Bronchial epithelial cell (primary cell): ENCODE results near the gene NME7. TPM values are rescaled to one million over a fixed set of nuclear protein-coding genes. Genes with fewer than 3 reads are reported as not detected.

Experiments used
- DNase-seq: peaks from one replicate; pipeline ENCODE4 v3.0.0-alpha.2; 2010; ENCODE audit warnings: low read depth
- FAIRE-seq: peaks from 2 replicates; lab custom pipeline; 2011; peaks lifted over from hg19 to GRCh38; lab: Jason Lieb, UNC
- H3K27me3 ChIP-seq: 2 replicates; pipeline ENCODE4 v1.5.1; 2011; ENCODE audit warnings: low read length; ENCODE audit not compliant: control insufficient read depth, insufficient read depth
- H3K36me3 ChIP-seq: 2 replicates; pipeline ENCODE4 v1.5.1; 2011; ENCODE audit warnings: low read length; ENCODE audit not compliant: control insufficient read depth, insufficient read depth
- H3K4me3 ChIP-seq: 2 replicates; pipeline ENCODE4 v1.5.1; 2011; ENCODE audit warnings: mild to moderate bottlenecking, low read depth, low read length, control low read depth
- CTCF ChIP-seq: IDR thresholded peaks from 2 replicates; pipeline ENCODE4 v1.5.1; 2011; ENCODE audit warnings: mild to moderate bottlenecking, moderate library complexity, low read length, control low read depth, inconsistent platforms; ENCODE audit not compliant: insufficient read depth, severe bottlenecking
- total RNA-seq: library from RNA; depleted of rRNA; stranded (reverse); fragments of >200 nt; gene quantifications from 2 replicates; pipeline ENCODE4 v1.2.1, GENCODE V29; 2014

NME7 gene
- total RNA-seq, 1 donor from 2014 or later = 11.6 TPM

GRCh38 chr1:169122976-169123375 lies 244.6 kb downstream of the NME7 start:
- DNase-seq = no peak
- FAIRE-seq = no peak
- Histone ChIP-seq H3K36me3 (peaks cover 6% of the 10 kb centered on the region), H3K4me3 (no peak overlapping the region), H3K27me3 (no peaks in the 10 kb centered on the region)
- no peak for TF ChIP-seq CTCF

- no peaks in the 10 kb centered on the region for H3K27me3 ChIP-seq
- DNase-seq (no peak), FAIRE-seq (no peak)
- H3K36me3 ChIP-seq = no peaks in the 10 kb centered on the region
- TF ChIP-seq CTCF = no peak
- H3K4me3 ChIP-seq = no peak overlapping the region
Measured at GRCh38 chr1:169121146-169121923, 246.3 kb downstream of the NME7 start.

DNA sequence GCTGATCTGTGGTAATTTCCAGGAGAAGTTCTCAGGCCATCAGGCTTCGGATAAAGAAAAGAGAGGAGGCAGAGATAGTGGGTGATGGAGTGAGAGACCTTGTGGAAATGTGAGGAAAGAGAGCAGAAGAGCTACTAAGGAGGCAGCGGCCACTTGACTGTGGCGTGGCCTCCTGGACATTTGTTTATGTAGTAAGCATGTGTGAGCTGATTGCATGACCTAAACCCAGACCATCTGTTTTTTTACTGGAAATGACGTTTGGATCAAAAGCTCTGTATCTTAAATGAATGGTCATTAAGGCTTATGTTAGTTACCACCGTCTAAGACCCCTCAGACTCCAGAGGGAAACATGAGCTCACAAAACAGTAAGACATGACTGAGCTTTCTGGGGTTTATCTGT lies 247.5 kb downstream of the NME7 start:
- DNase-seq (no peak), FAIRE-seq (no peak)
- Histone ChIP-seq H3K27me3 (no peaks in the 10 kb centered on the region), H3K4me3 (no peak overlapping the region), H3K36me3 (no peaks in the 10 kb centered on the region)
- TF ChIP-seq CTCF = no peak

DNA sequence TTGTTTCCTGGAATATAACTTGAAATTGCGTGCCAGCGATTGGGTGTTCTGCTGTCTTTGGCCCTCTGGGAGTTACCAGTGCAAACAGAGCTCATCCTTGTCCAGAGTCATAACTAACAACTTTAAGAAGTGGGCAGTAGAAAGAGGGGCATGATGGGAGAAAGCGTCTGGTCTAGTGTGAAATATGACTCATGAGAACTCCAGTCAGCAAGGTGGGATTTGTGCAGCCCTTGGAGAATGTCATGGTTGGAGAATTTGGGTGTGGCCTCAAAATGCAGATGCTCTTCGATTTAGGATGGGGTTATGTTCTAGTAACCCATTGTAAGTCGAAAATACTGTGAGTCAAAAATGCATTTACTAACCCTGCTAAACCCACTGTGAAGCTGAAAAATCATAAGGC lies 248.2 kb downstream of the NME7 start:
- no peak for TF ChIP-seq CTCF
- Histone ChIP-seq H3K27me3 (no peaks in the 10 kb centered on the region), H3K36me3 (peaks cover 1% of the 10 kb centered on the region), H3K4me3 (no peak overlapping the region)
- FAIRE-seq (no peak), DNase-seq (peak; percentile 68)

DNA sequence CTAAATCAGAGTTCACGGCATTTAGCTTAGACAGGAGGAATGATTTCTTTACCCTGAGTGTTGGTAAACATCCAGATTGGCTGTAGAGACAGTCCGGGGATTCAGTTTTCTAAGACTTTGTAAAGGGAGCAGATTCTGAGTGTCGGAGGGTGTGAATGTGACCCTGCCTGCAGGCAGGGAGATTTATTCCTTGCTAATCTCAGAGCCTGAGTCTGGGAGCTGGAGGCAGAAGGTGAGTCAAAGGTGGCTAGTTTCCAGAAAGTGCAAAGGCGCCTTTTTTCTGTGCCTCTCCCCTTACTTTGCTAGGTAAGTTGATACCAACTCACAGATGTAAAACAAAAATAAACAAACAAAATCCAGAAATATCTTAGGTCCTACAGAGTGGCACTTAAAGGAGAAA lies 249.4 kb downstream of the NME7 start:
- peak; percentile 53 for DNase-seq
- H3K4me3 ChIP-seq = no peak overlapping the region
- H3K27me3 ChIP-seq = no peaks in the 10 kb centered on the region
- peaks cover 1% of the 10 kb centered on the region for H3K36me3 ChIP-seq
- TF ChIP-seq CTCF = no peak
- no peak for FAIRE-seq

DNA sequence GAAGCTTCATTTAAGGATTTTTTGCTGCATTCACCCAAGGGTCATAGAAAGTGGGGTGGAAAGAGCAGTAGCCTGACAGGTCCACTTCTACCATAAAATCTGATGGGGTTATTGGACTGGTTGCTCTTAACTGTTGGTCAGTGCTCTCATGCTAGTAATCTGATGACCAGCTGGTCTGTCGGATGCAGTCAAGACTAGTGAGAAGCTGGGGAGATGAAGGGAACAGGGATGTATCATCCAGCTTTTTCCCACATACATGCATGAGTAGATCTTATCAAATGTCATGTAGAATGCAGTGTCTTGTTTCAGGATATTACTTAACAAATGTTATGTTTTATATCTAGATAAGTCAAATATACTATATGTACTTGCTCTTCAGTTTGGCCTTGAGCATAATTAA lies 250.0 kb downstream of the NME7 start:
- DNase-seq = no peak
- no peak overlapping the region for H3K4me3 ChIP-seq
- no peaks in the 10 kb centered on the region for H3K27me3 ChIP-seq
- FAIRE-seq = no peak
- H3K36me3 ChIP-seq = peaks cover 1% of the 10 kb centered on the region
- TF ChIP-seq CTCF = no peak
